ENCODE data around the gene FAM135A. TPM values are rescaled to one million over a fixed set of nuclear protein-coding genes. Genes with fewer than 3 reads are reported as not detected.

FAM135A gene
- total and polyA plus RNA-seq, 9 of the 15 experiments (the other 6 are each of a cell fraction or from before 2014, with no cell fraction given): 7.4 to 32.9 (median 19.2) TPM

- TF ChIP-seq RBM17 (IDR thresholded peaks at IDR 0.05; ENCODE audit: borderline replicate concordance, low read depth, low read length) (no peak), SRSF3 (IDR thresholded peaks at IDR 0.05; ENCODE audit: insufficient read depth, low read length) (no peak), PTRF (tag; IDR thresholded peaks at IDR 0.05) (no peak), KDM1A (IDR thresholded peaks at IDR 0.05) (peak; percentile 96 to 97), PHB (CRISPR knock-in tag; IDR thresholded peaks at IDR 0.05) (0 out of 2 replicates have a peak, but pooled peaks have one; percentile 44), SNRNP70 (optimal IDR thresholded peaks at IDR 0.05; ENCODE audit: low read depth, low read length) (no peak), EHMT2 (IDR thresholded peaks at IDR 0.05) (no peak), KLF10 (CRISPR knock-in tag; IDR thresholded peaks at IDR 0.05) (no peak), BRF1 (IDR thresholded peaks at IDR 0.05; ENCODE audit: borderline replicate concordance, extremely low read depth, insufficient read length) (no peak), MIER1 (IDR thresholded peaks at IDR 0.05; ENCODE audit: low read depth) (no peak), FIP1L1 (IDR thresholded peaks at IDR 0.05; ENCODE audit: low read depth, low read length, poor library complexity, severe bottlenecking) (no peak), TARDBP (IDR thresholded peaks at IDR 0.05) (no peak), HDGF (IDR thresholded peaks at IDR 0.05) (0 out of 2 replicates have a peak, but pooled peaks have one; percentile 40), ZFP1 (CRISPR knock-in tag; IDR thresholded peaks at IDR 0.05) (no peak), RFX5 (IDR thresholded peaks at IDR 0.05; ENCODE audit: low read depth, low read length) (no peak), NELFE (IDR thresholded peaks at IDR 0.05; ENCODE audit: insufficient read depth, insufficient read length) (peak; percentile 62), ZNF24 (IDR thresholded peaks at IDR 0.05) (0 out of 2 replicates have a peak, but pooled peaks have one; percentile 9), MCM7 (IDR thresholded peaks at IDR 0.05) (no peak)
These were observed at the start of gene FAM135A (continued) for GRCh38 chr6:70413114-70413991.
